ENCODE results near the gene TBX2. TPM values are rescaled to one million over a fixed set of nuclear protein-coding genes. Genes with fewer than 3 reads are reported as not detected.

Gene TBX2
- total RNA-seq, 1 experiment from 2014 or later = not detected

DNA sequence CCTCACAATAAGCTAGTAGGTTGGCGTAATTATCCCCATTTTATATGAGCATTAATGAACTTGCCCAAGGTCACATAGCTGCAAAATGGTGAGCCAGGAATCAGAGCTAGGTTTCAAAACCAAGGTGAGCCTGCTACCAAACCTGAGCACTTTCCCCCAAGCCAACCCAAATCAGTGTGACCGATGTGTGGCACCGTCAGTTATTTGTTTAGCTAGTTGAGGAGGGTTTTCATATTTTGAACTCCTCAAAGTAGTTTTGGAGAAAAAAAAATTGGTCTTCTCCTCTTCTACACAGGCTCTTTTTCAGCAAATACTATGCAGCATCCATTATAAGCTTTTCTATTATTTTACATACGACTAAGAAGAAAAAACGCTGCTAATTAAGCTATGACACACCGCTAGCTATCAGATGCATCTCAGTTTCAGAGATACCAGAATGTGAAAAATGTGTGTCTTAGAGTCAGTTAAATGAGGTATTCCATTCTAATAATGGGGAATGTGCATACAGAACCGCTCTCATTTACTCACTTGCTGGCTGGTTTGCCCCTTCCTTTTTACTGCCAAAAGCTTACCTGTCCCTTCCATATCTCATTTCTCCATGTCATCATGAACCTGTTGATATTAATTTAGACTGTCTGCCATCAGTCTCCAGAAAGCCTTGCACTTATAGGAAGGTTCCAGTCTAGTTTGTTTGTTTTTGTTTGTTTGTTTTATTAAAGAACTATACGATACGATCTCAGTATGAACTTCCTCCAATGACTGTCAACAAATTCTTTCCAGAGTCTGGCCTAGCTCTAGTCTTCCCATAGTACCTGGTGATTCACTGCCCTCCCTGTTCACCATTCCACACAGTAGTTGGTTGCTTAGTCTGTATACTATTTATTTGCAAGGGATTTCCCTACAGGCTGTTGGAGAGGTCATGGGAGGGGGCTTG, 50.3 kb downstream of the TBX2 start:
- Histone ChIP-seq H3K79me2 (ENCODE audit: insufficient read depth, low read length) (no peaks in the 10 kb centered on the region), H3K14ac (ENCODE audit: insufficient read depth, low read length) (no peak overlapping the region), H3K27ac (ENCODE audit: insufficient read length, low read depth, low read length) (no peak overlapping the region), H2AK5ac (ENCODE audit: insufficient read length, low read length) (no peak overlapping the region), H2BK5ac (ENCODE audit: insufficient read length, low read length) (no peak overlapping the region), H2BK15ac (ENCODE audit: low read depth, low read length) (no peak overlapping the region), H3K4me2 (ENCODE audit: insufficient read depth, insufficient read length, low read length) (no peak overlapping the region), H3K79me1 (ENCODE audit: insufficient read depth, low read depth, low read length, poor library complexity, severe bottlenecking) (no peaks in the 10 kb centered on the region), H4K5ac (ENCODE audit: insufficient read length, low read depth, low read length) (no peak overlapping the region), H2BK120ac (ENCODE audit: low read depth, low read length, poor library complexity, severe bottlenecking) (no peak overlapping the region), H3K23me2 (ENCODE audit: insufficient read length, low read depth, low read length, poor library complexity, severe bottlenecking) (peaks cover 13% of the 10 kb centered on the region), H3K18ac (ENCODE audit: insufficient read length, low read depth, low read length) (no peak overlapping the region), H2AFZ (ENCODE audit: low read length) (no peak overlapping the region), H4K20me1 (ENCODE audit: control insufficient read depth, insufficient read depth, insufficient read length) (no peaks in the 10 kb centered on the region), H3K4ac (ENCODE audit: low read depth, low read length) (no peak overlapping the region), H4K8ac (replicated peaks; ENCODE audit: insufficient read length, low read depth, low read length) (no peak overlapping the region), H3T11ph (ENCODE audit: low read length) (no peak overlapping the region), H3K9me3 (ENCODE audit: control insufficient read depth, low read depth, low read length) (no peaks in the 10 kb centered on the region), H3K27me3 (ENCODE audit: insufficient read depth, low read length) (peaks cover 46% of the 10 kb centered on the region), H3K23ac (ENCODE audit: insufficient read length, low read depth, low read length) (no peak overlapping the region), H3K56ac (ENCODE audit: insufficient read length, low read depth, low read length) (no peak overlapping the region), H3K9ac (ENCODE audit: extremely low read depth, insufficient read length, low read length) (no peak overlapping the region), H2BK20ac (ENCODE audit: low read depth, low read length, poor library complexity, severe bottlenecking) (no peak overlapping the region), H4K91ac (ENCODE audit: insufficient read length, low read depth, low read length) (no peak overlapping the region), H3K4me1 (ENCODE audit: insufficient read depth, low read length) (no peaks in the 10 kb centered on the region), H2BK12ac (ENCODE audit: insufficient read length, low read depth, low read length) (no peak overlapping the region)
- Mint-ChIP-seq H3K36me3 (ENCODE audit: insufficient read depth in 1 of 3, low read depth in 3 of 3) (peaks cover 0 to 2% (median 0%) of the 10 kb centered on the region in 3 experiments; a peak in 1 of 7 replicates), H3K27ac (no peak overlapping the region), H3K4me1 (peaks cover 24 to 36% of the 10 kb centered on the region in 2 experiments), H3K27me3 (ENCODE audit: low read depth) (peaks cover 93% of the 10 kb centered on the region), H3K4me3 (no peak overlapping the region), H3K9me3 (peaks cover 3 to 6% of the 10 kb centered on the region in 2 experiments; a peak in 4 of 5 replicates)
- no peak for TF ChIP-seq CTCF (conservative IDR thresholded peaks at IDR 0.05)
- no CpG with 5 or more reads among the region's 9 CpGs for WGBS (ENCODE audit: extremely low coverage, insufficient read length, low lambda C conversion rate)
- DNase-seq = no peak

All from H9 (cell line).